Frontal cortex (tissue), 4 donors: ENCODE results near the gene ASTN2. TPM values are rescaled to one million over a fixed set of nuclear protein-coding genes. Genes with fewer than 3 reads are reported as not detected.
"Not testable (repeated sequence)": the region's sequence is repeated elsewhere in the genome, so short reads cannot be mapped to it uniquely, and the experiment has no call there.

ENCODE experiments used
- DNase-seq, 2 donors: peaks; one replicate each; pipeline ENCODE4 v3.0.0; 2012; ENCODE audit warnings: low spot score in 2 of 2
- FAIRE-seq: peaks from 2 replicates; lab custom pipeline; 2012; peaks lifted over from hg19 to GRCh38; lab: Jason Lieb, UNC
- total RNA-seq: library from RNA; depleted of rRNA; stranded (reverse); fragments of >200 nt; gene quantifications from one replicate; pipeline ENCODE4 v1.2.3, GENCODE V29; 2014
- donor health status: control.
- donor health status: control.
- donor health status: control.

The ASTN2 gene
- total RNA-seq, 1 donor from 2014 or later = 23.2 TPM

- FAIRE-seq = no peak
- no peak for DNase-seq
Observed at GRCh38 chr9:116703634-116704033, 711.2 kb downstream of the ASTN2 start.

- FAIRE-seq (no peak), DNase-seq (no peak)
Observed at GRCh38 chr9:116701940-116702642, 712.8 kb downstream of the ASTN2 start.

GRCh38 chr9:116700882-116701865 lies 713.7 kb downstream of the ASTN2 start:
- FAIRE-seq (no peak), DNase-seq (no peak)

- DNase-seq (no peak), FAIRE-seq (no peak)
Observed at GRCh38 chr9:116700279-116700678, 714.6 kb downstream of the ASTN2 start.

- FAIRE-seq (no peak), DNase-seq (no peak)
Observed at GRCh38 chr9:116697887-116698286, 717.0 kb downstream of the ASTN2 start.

- DNase-seq (no peak), FAIRE-seq (no peak)
Observed at GRCh38 chr9:116697362-116697761, 717.5 kb downstream of the ASTN2 start.

GRCh38 chr9:116695438-116695837 lies 719.4 kb downstream of the ASTN2 start:
- no peak for DNase-seq
- no peak for FAIRE-seq

GRCh38 chr9:116694785-116695291 lies 720.0 kb downstream of the ASTN2 start:
- FAIRE-seq (no peak), DNase-seq (no peak)

- no peak for FAIRE-seq
Observed at GRCh38 chr9:116693233-116693731, 721.6 kb downstream of the ASTN2 start.

GRCh38 chr9:116692616-116693015 lies 722.2 kb downstream of the ASTN2 start:
- DNase-seq (no peak), FAIRE-seq (no peak)

More at GRCh38 chr9:116693233-116693731, 721.6 kb downstream of the ASTN2 start:
- no peak for DNase-seq

- DNase-seq (no peak), FAIRE-seq (no peak)
Observed at GRCh38 chr9:116691607-116692006, 723.2 kb downstream of the ASTN2 start.

- not testable (repeated sequence) for FAIRE-seq, DNase-seq
Observed at GRCh38 chr9:116690805-116691204, 724.1 kb downstream of the ASTN2 start.

GRCh38 chr9:116689486-116690032 lies 725.3 kb downstream of the ASTN2 start:
- no peak for DNase-seq
- FAIRE-seq = no peak

- DNase-seq = no peak
- no peak for FAIRE-seq
Observed at GRCh38 chr9:116688806-116689485, 725.9 kb downstream of the ASTN2 start.

GRCh38 chr9:116687754-116688135 lies 727.1 kb downstream of the ASTN2 start:
- FAIRE-seq (no peak), DNase-seq (no peak)

GRCh38 chr9:116687074-116687753 lies 727.6 kb downstream of the ASTN2 start, which contains the start of gene TRIM32:
Gene TRIM32 (plus strand): TSS chr9:116687305. CDS start chr9:116697743, 10,438 bp downstream.
- peak; percentile 90 to 91 for DNase-seq
- FAIRE-seq = no peak

GRCh38 chr9:116686693-116687073 lies 728.2 kb downstream of the ASTN2 start:
- no peak for DNase-seq
- no peak for FAIRE-seq

- no peak for FAIRE-seq
Observed at GRCh38 chr9:116686135-116686534, 728.7 kb downstream of the ASTN2 start.

GRCh38 chr9:116685166-116685565 lies 729.7 kb downstream of the ASTN2 start:
- no peak for DNase-seq
- no peak for FAIRE-seq

More at GRCh38 chr9:116686135-116686534, 728.7 kb downstream of the ASTN2 start:
- no peak for DNase-seq
